HepG2 (cell line): Measurements from ENCODE around the gene BCAS3. TPM values are rescaled to one million over a fixed set of nuclear protein-coding genes. Genes with fewer than 3 reads are reported as not detected.

Experiments
- AGO2 ChIP-seq: fragments of 200-400 bp; formaldehyde crosslinking; optimal IDR thresholded peaks from 2 replicates; pipeline ENCODE3; 2017; ENCODE audit warnings: mild to moderate bottlenecking, low read depth, low read length, moderate library complexity
- DPF2 ChIP-seq: sonication (generic); formaldehyde crosslinking; IDR thresholded peaks from 2 replicates; pipeline ENCODE4 v1.4.0; 2020; ENCODE audit warnings: mild to moderate bottlenecking, low read depth, missing genetic modification reagents, borderline replicate concordance
- ELF1 ChIP-seq: sonication (generic); formaldehyde crosslinking; IDR thresholded peaks from 2 replicates; pipeline ENCODE4 v1.4.0; 2020; ENCODE audit warnings: missing genetic modification reagents
- FUBP1 ChIP-seq: sonication (generic); formaldehyde crosslinking; IDR thresholded peaks from 2 replicates; pipeline ENCODE4 v1.5.1; 2020; ENCODE audit warnings: missing genetic modification reagents, mild to moderate bottlenecking, borderline replicate concordance
- GATAD1 ChIP-seq: IDR thresholded peaks from 2 replicates; pipeline ENCODE4 v1.6.1; 2016; ENCODE audit warnings: missing genetic modification reagents, missing compliant biosample characterization
- IRX3 ChIP-seq: sonication (generic); formaldehyde crosslinking; IDR thresholded peaks from 2 replicates; pipeline ENCODE4 v1.8.1; 2023; ENCODE audit warnings: mild to moderate bottlenecking, low read depth, missing genetic modification reagents, borderline replicate concordance
- RBFOX2 ChIP-seq: fragments of 200-400 bp; formaldehyde crosslinking; IDR thresholded peaks from 2 replicates; pipeline ENCODE4 v1.6.1; 2017; ENCODE audit warnings: low read depth, mild to moderate bottlenecking, low read length
- SMAD9 ChIP-seq: sonication (generic); formaldehyde crosslinking; IDR thresholded peaks from 2 replicates; pipeline ENCODE4 v1.5.1; 2020; ENCODE audit warnings: mild to moderate bottlenecking, missing genetic modification reagents
- ZBTB25 ChIP-seq: IDR thresholded peaks from 2 replicates; pipeline ENCODE4 v1.6.1; 2018; ENCODE audit warnings: missing genetic modification reagents
- ZFP37 ChIP-seq: sonication (generic); formaldehyde crosslinking; IDR thresholded peaks from 2 replicates; pipeline ENCODE4 v1.4.0; 2020; ENCODE audit warnings: missing genetic modification reagents, borderline replicate concordance
- ZNF704 ChIP-seq: sonication (generic); formaldehyde crosslinking; IDR thresholded peaks from 2 replicates; pipeline ENCODE4 v1.8.1; 2023; ENCODE audit warnings: mild to moderate bottlenecking, inconsistent platforms, moderate library complexity, missing genetic modification reagents, borderline replicate concordance
- ZNF790 ChIP-seq: sonication (generic); formaldehyde crosslinking; IDR thresholded peaks from 2 replicates; pipeline ENCODE4 v1.8.0; 2022; ENCODE audit warnings: missing genetic modification reagents, mild to moderate bottlenecking, borderline replicate concordance
- ZNF891 ChIP-seq: sonication (generic); formaldehyde crosslinking; IDR thresholded peaks from 2 replicates; pipeline ENCODE4 v1.5.0; 2020; ENCODE audit warnings: mild to moderate bottlenecking, missing genetic modification reagents
- polyA plus RNA-seq, 8 experiments: library from polyadenylated mRNA; depleted of rRNA in 3 of 8; stranded (reverse) in 7 of 8; unstranded in 1 of 8; fragments of >200 nt; fragmentation: Illumina TruSeq in 4 of 8; extraction: Trizol in 4 of 8; gene quantifications; 2 replicates each; pipeline versions ENCODE4 v1.2.1 to v1.2.3, GENCODE V29; 2011 to 2016; ENCODE audit warnings: low read depth in 4 of 8, missing spikeins in 1 of 8, mixed read lengths in 1 of 8; ENCODE audit not compliant: insufficient read depth in 1 of 8
- total RNA-seq, 5 experiments: library from RNA; depleted of rRNA; stranded (reverse); fragments of >200 nt; fragmentation: Illumina TruSeq; extraction: Trizol; gene quantifications; 2 replicates each; pipeline ENCODE4 v1.2.3, GENCODE V29; 2016; ENCODE audit warnings: low read depth in 1 of 5
- TF ChIP-seq, protein P1 (sequence below): sonication (generic); formaldehyde crosslinking; conservative IDR thresholded peaks from 2 replicates; pipeline ENCODE4 v1.8.0; 2022; ENCODE audit warnings: missing genetic modification reagents
- TF ChIP-seq, protein P2 (sequence below): sonication (generic); formaldehyde crosslinking; IDR thresholded peaks from 2 replicates; pipeline ENCODE4 v1.4.0; 2020; ENCODE audit warnings: missing genetic modification reagents

BCAS3 gene
- total and polyA plus RNA-seq, 2 of the 13 experiments (the other 11 are each of a cell fraction or from before 2014, with no cell fraction given) = 10.7 to 11.2 TPM

- no peak for TF ChIP-seq FUBP1 (CRISPR knock-in tag)
- TF ChIP-seq, protein P1, sequence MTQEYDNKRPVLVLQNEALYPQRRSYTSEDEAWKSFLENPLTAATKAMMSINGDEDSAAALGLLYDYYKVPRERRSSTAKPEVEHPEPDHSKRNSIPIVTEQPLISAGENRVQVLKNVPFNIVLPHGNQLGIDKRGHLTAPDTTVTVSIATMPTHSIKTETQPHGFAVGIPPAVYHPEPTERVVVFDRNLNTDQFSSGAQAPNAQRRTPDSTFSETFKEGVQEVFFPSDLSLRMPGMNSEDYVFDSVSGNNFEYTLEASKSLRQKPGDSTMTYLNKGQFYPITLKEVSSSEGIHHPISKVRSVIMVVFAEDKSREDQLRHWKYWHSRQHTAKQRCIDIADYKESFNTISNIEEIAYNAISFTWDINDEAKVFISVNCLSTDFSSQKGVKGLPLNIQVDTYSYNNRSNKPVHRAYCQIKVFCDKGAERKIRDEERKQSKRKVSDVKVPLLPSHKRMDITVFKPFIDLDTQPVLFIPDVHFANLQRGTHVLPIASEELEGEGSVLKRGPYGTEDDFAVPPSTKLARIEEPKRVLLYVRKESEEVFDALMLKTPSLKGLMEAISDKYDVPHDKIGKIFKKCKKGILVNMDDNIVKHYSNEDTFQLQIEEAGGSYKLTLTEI (CRISPR knock-in tag) = no peak
- no peak for TF ChIP-seq GATAD1 (CRISPR knock-in tag)
- no peak for TF ChIP-seq ZNF790 (CRISPR knock-in tag)
- TF ChIP-seq ZFP37 (CRISPR knock-in tag) = no peak
- 0 out of 2 replicates have a peak, but pooled peaks have one; percentile 46 for TF ChIP-seq RBFOX2
- TF ChIP-seq ZNF704 (CRISPR knock-in tag) = no peak
- TF ChIP-seq ZNF891 (CRISPR knock-in tag) = 0 out of 2 replicates have a peak, but pooled peaks have one; percentile 4
- no peak for TF ChIP-seq ZBTB25 (CRISPR knock-in tag)
- TF ChIP-seq, protein P2, sequence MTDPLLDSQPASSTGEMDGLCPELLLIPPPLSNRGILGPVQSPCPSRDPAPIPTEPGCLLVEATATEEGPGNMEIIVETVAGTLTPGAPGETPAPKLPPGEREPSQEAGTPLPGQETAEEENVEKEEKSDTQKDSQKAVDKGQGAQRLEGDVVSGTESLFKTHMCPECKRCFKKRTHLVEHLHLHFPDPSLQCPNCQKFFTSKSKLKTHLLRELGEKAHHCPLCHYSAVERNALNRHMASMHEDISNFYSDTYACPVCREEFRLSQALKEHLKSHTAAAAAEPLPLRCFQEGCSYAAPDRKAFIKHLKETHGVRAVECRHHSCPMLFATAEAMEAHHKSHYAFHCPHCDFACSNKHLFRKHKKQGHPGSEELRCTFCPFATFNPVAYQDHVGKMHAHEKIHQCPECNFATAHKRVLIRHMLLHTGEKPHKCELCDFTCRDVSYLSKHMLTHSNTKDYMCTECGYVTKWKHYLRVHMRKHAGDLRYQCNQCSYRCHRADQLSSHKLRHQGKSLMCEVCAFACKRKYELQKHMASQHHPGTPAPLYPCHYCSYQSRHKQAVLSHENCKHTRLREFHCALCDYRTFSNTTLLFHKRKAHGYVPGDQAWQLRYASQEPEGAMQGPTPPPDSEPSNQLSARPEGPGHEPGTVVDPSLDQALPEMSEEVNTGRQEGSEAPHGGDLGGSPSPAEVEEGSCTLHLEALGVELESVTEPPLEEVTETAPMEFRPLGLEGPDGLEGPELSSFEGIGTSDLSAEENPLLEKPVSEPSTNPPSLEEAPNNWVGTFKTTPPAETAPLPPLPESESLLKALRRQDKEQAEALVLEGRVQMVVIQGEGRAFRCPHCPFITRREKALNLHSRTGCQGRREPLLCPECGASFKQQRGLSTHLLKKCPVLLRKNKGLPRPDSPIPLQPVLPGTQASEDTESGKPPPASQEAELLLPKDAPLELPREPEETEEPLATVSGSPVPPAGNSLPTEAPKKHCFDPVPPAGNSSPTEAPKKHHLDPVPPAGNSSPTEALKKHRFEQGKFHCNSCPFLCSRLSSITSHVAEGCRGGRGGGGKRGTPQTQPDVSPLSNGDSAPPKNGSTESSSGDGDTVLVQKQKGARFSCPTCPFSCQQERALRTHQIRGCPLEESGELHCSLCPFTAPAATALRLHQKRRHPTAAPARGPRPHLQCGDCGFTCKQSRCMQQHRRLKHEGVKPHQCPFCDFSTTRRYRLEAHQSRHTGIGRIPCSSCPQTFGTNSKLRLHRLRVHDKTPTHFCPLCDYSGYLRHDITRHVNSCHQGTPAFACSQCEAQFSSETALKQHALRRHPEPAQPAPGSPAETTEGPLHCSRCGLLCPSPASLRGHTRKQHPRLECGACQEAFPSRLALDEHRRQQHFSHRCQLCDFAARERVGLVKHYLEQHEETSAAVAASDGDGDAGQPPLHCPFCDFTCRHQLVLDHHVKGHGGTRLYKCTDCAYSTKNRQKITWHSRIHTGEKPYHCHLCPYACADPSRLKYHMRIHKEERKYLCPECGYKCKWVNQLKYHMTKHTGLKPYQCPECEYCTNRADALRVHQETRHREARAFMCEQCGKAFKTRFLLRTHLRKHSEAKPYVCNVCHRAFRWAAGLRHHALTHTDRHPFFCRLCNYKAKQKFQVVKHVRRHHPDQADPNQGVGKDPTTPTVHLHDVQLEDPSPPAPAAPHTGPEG (CRISPR knock-in tag) = no peak
- no peak for TF ChIP-seq DPF2
- no peak for TF ChIP-seq IRX3 (CRISPR knock-in tag)
- TF ChIP-seq ELF1 = no peak
- TF ChIP-seq SMAD9 = no peak
- TF ChIP-seq AGO2 = no peak
Measured at GRCh38 chr17:61366076-61366714, 688.5 kb downstream of the BCAS3 start (continued).
